ENCODE results near the gene RCOR1. TPM values are rescaled to one million over a fixed set of nuclear protein-coding genes. Genes with fewer than 3 reads are reported as not detected.

RCOR1 gene
- 19.9 to 34.5 TPM (median 33.2 TPM) in 5 replicates for total RNA-seq (2022; extraction: Qiagen RNA extraction; ENCODE audit: low read depth)

GRCh38 chr14:102591944-102592762 lies at the start of gene RCOR1:
TSS of gene RCOR1 (plus strand) at chr14:102592649. CDS start at chr14:102592887, 238 bp downstream.

DNA sequence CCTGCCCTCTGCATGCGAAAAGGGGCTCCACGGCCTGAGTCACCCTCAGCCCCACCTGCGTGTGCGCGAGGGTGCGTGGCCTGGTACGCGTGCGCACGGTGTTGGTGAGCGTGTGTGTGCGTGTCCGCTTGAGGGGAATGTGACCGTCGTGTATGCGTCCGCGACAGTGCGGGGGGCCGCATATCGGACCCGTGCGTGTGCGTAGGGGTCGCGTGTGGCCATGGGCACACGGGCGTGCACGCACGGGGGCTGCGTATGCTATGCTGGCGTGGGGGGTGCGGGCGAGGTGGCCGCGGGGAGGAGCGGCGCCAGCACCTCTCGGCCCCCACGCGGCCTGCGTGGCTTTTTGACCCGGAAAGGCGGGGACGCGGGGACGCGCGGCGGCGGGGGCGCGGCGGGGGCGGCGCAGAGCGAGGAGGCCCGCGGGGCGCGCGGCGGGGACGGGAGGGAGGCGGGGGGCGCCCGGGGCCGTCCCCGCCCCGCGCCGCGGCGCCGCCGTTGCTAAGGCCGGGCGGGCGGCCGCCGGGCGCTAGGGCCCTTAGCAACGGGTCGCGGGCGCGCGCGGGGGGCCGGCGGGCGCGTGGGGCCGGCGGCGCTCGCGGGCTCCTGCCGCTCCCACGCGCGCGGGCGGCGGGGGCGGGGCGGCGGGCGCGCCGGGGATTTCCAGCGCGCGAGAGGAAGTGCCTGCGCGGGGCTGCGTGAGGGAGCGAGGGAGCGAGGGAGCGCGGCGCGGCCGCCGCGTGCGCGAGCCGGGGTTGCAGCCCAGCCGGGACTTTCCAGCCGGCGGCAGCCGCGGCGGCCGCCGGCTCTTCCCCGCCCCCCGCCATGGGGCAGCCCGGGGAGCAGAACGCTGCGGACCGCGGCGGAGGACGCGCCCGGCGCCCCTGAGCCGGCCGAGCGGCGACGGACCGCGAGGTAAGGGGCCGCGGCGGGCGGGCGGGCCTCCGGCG lies 184.6 kb downstream of the RCOR1 start, which contains the start of gene TRAF3:
Gene TRAF3, plus strand, starts transcription at position 689 of the 950 bp plus-strand sequence. CDS start 92,753 bp downstream, outside the sequence.

Other genes starting within 250 kb of the RCOR1 start
- gene CINP, start 229.8 kb upstream of the RCOR1 start, total RNA-seq (2022; extraction: Qiagen RNA extraction; ENCODE audit: low read depth): 53.7 to 76.1 TPM (median 57.5 TPM) in 5 replicates
- gene TECPR2, start 229.7 kb upstream of the RCOR1 start, total RNA-seq (2022; extraction: Qiagen RNA extraction; ENCODE audit: low read depth): 4.0 to 9.7 TPM (median 8.7 TPM) in 5 replicates
- 3.9 to 15.7 TPM (median 13.8 TPM) in 5 replicates for gene ANKRD9, start 82.9 kb upstream of the RCOR1 start, total RNA-seq (2022; extraction: Qiagen RNA extraction; ENCODE audit: low read depth)
- 20.9 to 25.8 TPM (median 22.6 TPM) in 5 replicates for gene TRAF3, start 184.8 kb downstream of the RCOR1 start, total RNA-seq (2022; extraction: Qiagen RNA extraction; ENCODE audit: low read depth)

Data from A549 treated with ZK216348 at 1 μM for 4 hours (cell line).